HepG2 (cell line): ENCODE results near the gene FKBP1A.

Experiments
- DNMT1 ChIP-seq: sonication (generic); formaldehyde crosslinking; IDR thresholded peaks from 2 replicates; pipeline ENCODE4 v1.5.1; 2020; ENCODE audit warnings: mild to moderate bottlenecking, missing genetic modification reagents
- HIVEP1 ChIP-seq: sonication (generic); formaldehyde crosslinking; IDR thresholded peaks from 2 replicates; pipeline ENCODE4 v1.4.0; 2020; ENCODE audit warnings: mild to moderate bottlenecking, missing genetic modification reagents
- KAT7 ChIP-seq: IDR thresholded peaks from 2 replicates; pipeline ENCODE4 v1.6.1; 2018; ENCODE audit warnings: borderline replicate concordance, missing compliant biosample characterization
- REST ChIP-seq, 2 experiments: IDR thresholded peaks; 2 replicates each; pipeline ENCODE4 v1.6.1; 2011 to 2012; ENCODE audit warnings: low read length in 2 of 2, borderline replicate concordance in 1 of 2, low read depth in 1 of 2, mild to moderate bottlenecking in 1 of 2, moderate library complexity in 1 of 2

GRCh38 chr20:1376007-1376406 is 16.8 kb downstream of the FKBP1A start:
- TF ChIP-seq KAT7 (CRISPR knock-in tag) (no peak), DNMT1 (no peak), HIVEP1 (no peak), REST (IDR thresholded peaks at IDR 0.05; ENCODE audit: borderline replicate concordance in 1 of 2, low read depth in 1 of 2, low read length in 2 of 2) (no peak)
